SK-N-SH (cell line): ENCODE data around the gene MYLK2. TPM values are rescaled to one million over a fixed set of nuclear protein-coding genes. Genes with fewer than 3 reads are reported as not detected.

Experiments
- CTCF ChIA-PET: fragments of 300-600, 350-600 bp; formaldehyde crosslinking; extraction: SDS; loops from one replicate; lab custom pipeline; 2021; lab: Yijun Ruan, JAX
- POLR2A ChIA-PET: fragments of 350-600 bp; sonication (Branson Sonifier 250); formaldehyde crosslinking; extraction: SDS; loops from one replicate; lab custom pipeline; 2020; ENCODE audit warnings: antibody characterized with exemption, inconsistent platforms; lab: Yijun Ruan, JAX
- DNase-seq: peaks from one replicate; pipeline ENCODE4 v3.0.0; 2012
- H2AFZ ChIP-seq: fragments of 200-600 bp; sonication (generic); 2 replicates; pipeline ENCODE4 v1.8.1; 2016; ENCODE audit warnings: antibody characterized with exemption, mild to moderate bottlenecking, low read depth
- H3F3A ChIP-seq: fragments of 200-600 bp; sonication (generic); replicated peaks from 2 replicates; pipeline ENCODE3; 2016; ENCODE audit warnings: antibody characterized with exemption, mild to moderate bottlenecking; ENCODE audit not compliant: insufficient read depth
- H3K27ac ChIP-seq, 2 experiments: fragments of 200-500 bp in 1 of 2; fragments of 200-600 bp in 1 of 2; sonication (Bioruptor generic) in 1 of 2; sonication (generic), shearing (Covaris generic) in 1 of 2; 2 replicates each; pipeline versions ENCODE4 v1.5.1 to v1.6.1; 2014 to 2016; ENCODE audit warnings: low read depth in 2 of 2, inconsistent platforms in 1 of 2, low read length in 1 of 2, mild to moderate bottlenecking in 1 of 2, mixed read lengths in 1 of 2
- H3K27me3 ChIP-seq: fragments of 200-600 bp; sonication (generic), shearing (Covaris generic); 2 replicates; pipeline ENCODE4 v1.6.1; 2016; ENCODE audit warnings: mixed run types; ENCODE audit not compliant: insufficient read depth
- H3K36me3 ChIP-seq, 2 experiments: fragments of 200-500 bp in 1 of 2; fragments of 200-600 bp in 1 of 2; sonication (Bioruptor generic) in 1 of 2; sonication (generic) in 1 of 2; replicated peaks in 1 of 2; 2 replicates each; pipeline versions ENCODE3 to v1.5.1; 2014 to 2016; ENCODE audit warnings: low read length in 1 of 2, mild to moderate bottlenecking in 1 of 2; ENCODE audit not compliant: insufficient read depth in 2 of 2, control insufficient read depth in 1 of 2
- H3K4me1 ChIP-seq, 2 experiments: fragments of 200-500 bp in 1 of 2; fragments of 200-600 bp in 1 of 2; sonication (Bioruptor generic) in 1 of 2; sonication (generic), shearing (Covaris generic) in 1 of 2; 2 replicates each; pipeline versions ENCODE4 v1.5.1 to v1.6.1; 2014 to 2016; ENCODE audit warnings: low read depth in 1 of 2, low read length in 1 of 2, mixed run types in 1 of 2; ENCODE audit not compliant: insufficient read depth in 2 of 2, control insufficient read depth in 1 of 2
- H3K4me2 ChIP-seq: fragments of 200-600 bp; sonication (generic), shearing (Covaris generic); 2 replicates; pipeline ENCODE4 v1.6.1; 2017; ENCODE audit warnings: mixed run types
- H3K4me3 ChIP-seq, 2 experiments: fragments of 200-500 bp in 1 of 2; fragments of 200-600 bp in 1 of 2; sonication (Bioruptor generic) in 1 of 2; sonication (generic), shearing (Covaris generic) in 1 of 2; 2 replicates each; pipeline versions ENCODE4 v1.5.1 to v1.8.1; 2014 to 2016; ENCODE audit warnings: low read depth in 2 of 2, inconsistent platforms in 1 of 2, low read length in 1 of 2, mild to moderate bottlenecking in 1 of 2, mixed read lengths in 1 of 2, moderate library complexity in 1 of 2
- H3K79me2 ChIP-seq: fragments of 200-600 bp; sonication (generic); 2 replicates; pipeline ENCODE4 v1.8.1; 2017; ENCODE audit warnings: mild to moderate bottlenecking; ENCODE audit not compliant: insufficient read depth
- H3K9ac ChIP-seq: fragments of 200-600 bp; sonication (generic); 2 replicates; pipeline ENCODE4 v1.6.1; 2017; ENCODE audit warnings: mixed run types
- H3K9me2 ChIP-seq: fragments of 200-600 bp; sonication (generic); 2 replicates; pipeline ENCODE4 v1.6.1; 2017; ENCODE audit warnings: mixed run types
- H3K9me3 ChIP-seq: fragments of 200-600 bp; sonication (generic); 2 replicates; pipeline ENCODE4 v1.6.1; 2017; ENCODE audit warnings: mixed run types, mild to moderate bottlenecking, moderate library complexity
- H4K20me1 ChIP-seq: fragments of 200-600 bp; sonication (generic); 2 replicates; pipeline ENCODE4 v1.6.1; 2017; ENCODE audit warnings: mild to moderate bottlenecking, mixed run types; ENCODE audit not compliant: insufficient read depth
- FOSL2 ChIP-seq: IDR thresholded peaks from 2 replicates; pipeline ENCODE4 v1.4.0; 2012; ENCODE audit warnings: low read depth, mild to moderate bottlenecking, moderate library complexity, borderline replicate concordance
- FOXM1 ChIP-seq: IDR thresholded peaks from 2 replicates; pipeline ENCODE4 v1.4.0; 2012; ENCODE audit warnings: low read depth, mild to moderate bottlenecking
- GATA2 ChIP-seq: sonication (generic); formaldehyde crosslinking; IDR thresholded peaks from 2 replicates; pipeline ENCODE4 v1.5.0; 2020; ENCODE audit warnings: mild to moderate bottlenecking, missing genetic modification reagents
- MEF2A ChIP-seq: IDR thresholded peaks from 2 replicates; pipeline ENCODE4 v1.4.0; 2012; ENCODE audit warnings: low read depth, borderline replicate concordance
- NFIC ChIP-seq: IDR thresholded peaks from 2 replicates; pipeline ENCODE4 v1.4.0; 2012; ENCODE audit warnings: borderline replicate concordance
- POLR2AphosphoS5 ChIP-seq: IDR thresholded peaks from 2 replicates; pipeline ENCODE4 v1.6.1; 2012; ENCODE audit warnings: low read depth, low read length
- RXRA ChIP-seq: IDR thresholded peaks from 2 replicates; pipeline ENCODE4 v1.4.0; 2012; ENCODE audit warnings: low read depth, mild to moderate bottlenecking, borderline replicate concordance
- SMC3 ChIP-seq: IDR thresholded peaks from 2 replicates; pipeline ENCODE4 v1.6.1; 2012; ENCODE audit warnings: low read depth, low read length, improper control_type of control experiment
- TAF1 ChIP-seq: IDR thresholded peaks from 2 replicates; pipeline ENCODE4 v1.6.1; 2012; ENCODE audit warnings: low read depth, mild to moderate bottlenecking, low read length, moderate library complexity, borderline replicate concordance
- TCF12 ChIP-seq: IDR thresholded peaks from 2 replicates; pipeline ENCODE4 v1.4.0; 2012
- YY1 ChIP-seq: IDR thresholded peaks from 2 replicates; pipeline ENCODE4 v1.4.0; 2012; ENCODE audit warnings: low read depth, mild to moderate bottlenecking
- WGBS: methylation state at CpG from one replicate; pipeline ENCODE4 v1.1.6; 2017; ENCODE audit warnings: low lambda C conversion rate; 5-methylcytosine and 5-hydroxymethylcytosine counted together
- polyA plus RNA-seq, 3 experiments: library from polyadenylated mRNA; depleted of rRNA; stranded (reverse); fragments of >200 nt; gene quantifications; 2 replicates each; pipeline ENCODE4 v1.2.3, GENCODE V29; 2012
- TF ChIP-seq, protein P1 (sequence below): fragments of 200-600 bp; sonication (generic); IDR thresholded peaks from 2 replicates; pipeline ENCODE4 v1.6.1; 2017; ENCODE audit warnings: antibody characterized with exemption, mild to moderate bottlenecking, moderate library complexity
- TF ChIP-seq, protein P2 (sequence below): fragments of 150-350 bp; IDR thresholded peaks from 2 replicates; pipeline ENCODE4 v1.6.1; 2016; ENCODE audit warnings: mild to moderate bottlenecking, low read depth, low read length

Gene MYLK2
- polyA plus RNA-seq, 1 of the 3 experiments (the other 2 are of a cell fraction) = 0.21 TPM

GRCh38 chr20:31781945-31782344 is 37.2 kb upstream of the MYLK2 start:
- no peak overlapping the region for H3K27ac ChIP-seq
- 0 out of 4 replicates have a peak, but pooled peaks cover 0 to 8% of the 10 kb centered on the region in 2 experiments for H3K4me1 ChIP-seq
- POLR2A ChIA-PET = no interaction called here
- H3K9ac ChIP-seq = no peak overlapping the region
- no peak overlapping the region; the same call in 1 of the 2 replicates for H2AFZ ChIP-seq
- peaks cover 55 to 59% of the 10 kb centered on the region in 2 experiments for H3K36me3 ChIP-seq
- DNase-seq = no peak
- no peak overlapping the region for H3K4me2 ChIP-seq
- H4K20me1 ChIP-seq = no peaks in the 10 kb centered on the region
- no peaks in the 10 kb centered on the region for H3K9me2 ChIP-seq
- 100% methylated on average over 4 of the region's 4 CpGs for WGBS
- H3K4me3 ChIP-seq = no peak overlapping the region
- no peaks in the 10 kb centered on the region for H3K9me3 ChIP-seq
- peaks cover 41% of the 10 kb centered on the region; the same call in 1 of the 2 replicates for H3K79me2 ChIP-seq
- H3F3A ChIP-seq = peaks cover 11% of the 10 kb centered on the region
- CTCF ChIA-PET = interaction anchor here (0.7 to 1.4 kb wide), 3 partner anchors 22 to 169 kb away, joined by 3 to 4 read pairs (median 3); no protein-coding TSS in a partner anchor
- H3K27me3 ChIP-seq = no peaks in the 10 kb centered on the region
- TF ChIP-seq FOSL2 = no peak
- TF ChIP-seq TCF12 = no peak

GRCh38 chr20:31784354-31785044 is 34.7 kb upstream of the MYLK2 start:
- Histone ChIP-seq H3K9me2 (no peaks in the 10 kb centered on the region), H3K79me2 (peaks cover 48% of the 10 kb centered on the region; the same call in 1 of the 2 replicates), H4K20me1 (no peaks in the 10 kb centered on the region; the same call in 1 of the 2 replicates), H3K27ac (no peak overlapping the region), H3K4me1 (0 out of 4 replicates have a peak, but pooled peaks cover 0 to 8% of the 10 kb centered on the region in 2 experiments), H2AFZ (no peak overlapping the region), H3F3A (peaks cover 11% of the 10 kb centered on the region), H3K9me3 (no peaks in the 10 kb centered on the region), H3K9ac (no peak overlapping the region), H3K27me3 (no peaks in the 10 kb centered on the region), H3K4me3 (no peak overlapping the region), H3K4me2 (no peak overlapping the region), H3K36me3 (peaks cover 43 to 54% of the 10 kb centered on the region in 2 experiments)
- ChIA-PET CTCF (interaction anchor here (0.8 kb wide), 1 partner anchor 39 kb away, joined by 4 read pairs; no protein-coding TSS in a partner anchor), POLR2A (interaction anchor here (0.9 kb wide), 1 partner anchor 14 kb away, joined by 4 read pairs; no protein-coding TSS in a partner anchor)
- WGBS = 98% methylated on average over 7 of the region's 7 CpGs
- DNase-seq = no peak
- TF ChIP-seq RXRA (no peak), SMC3 (no peak), TAF1 (no peak), YY1 (no peak), MEF2A (no peak), FOSL2 (no peak), GATA2 (CRISPR knock-in tag) (no peak), POLR2AphosphoS5 (no peak), TCF12 (no peak), FOXM1 (no peak), NFIC (no peak)
- TF ChIP-seq, protein P1, sequence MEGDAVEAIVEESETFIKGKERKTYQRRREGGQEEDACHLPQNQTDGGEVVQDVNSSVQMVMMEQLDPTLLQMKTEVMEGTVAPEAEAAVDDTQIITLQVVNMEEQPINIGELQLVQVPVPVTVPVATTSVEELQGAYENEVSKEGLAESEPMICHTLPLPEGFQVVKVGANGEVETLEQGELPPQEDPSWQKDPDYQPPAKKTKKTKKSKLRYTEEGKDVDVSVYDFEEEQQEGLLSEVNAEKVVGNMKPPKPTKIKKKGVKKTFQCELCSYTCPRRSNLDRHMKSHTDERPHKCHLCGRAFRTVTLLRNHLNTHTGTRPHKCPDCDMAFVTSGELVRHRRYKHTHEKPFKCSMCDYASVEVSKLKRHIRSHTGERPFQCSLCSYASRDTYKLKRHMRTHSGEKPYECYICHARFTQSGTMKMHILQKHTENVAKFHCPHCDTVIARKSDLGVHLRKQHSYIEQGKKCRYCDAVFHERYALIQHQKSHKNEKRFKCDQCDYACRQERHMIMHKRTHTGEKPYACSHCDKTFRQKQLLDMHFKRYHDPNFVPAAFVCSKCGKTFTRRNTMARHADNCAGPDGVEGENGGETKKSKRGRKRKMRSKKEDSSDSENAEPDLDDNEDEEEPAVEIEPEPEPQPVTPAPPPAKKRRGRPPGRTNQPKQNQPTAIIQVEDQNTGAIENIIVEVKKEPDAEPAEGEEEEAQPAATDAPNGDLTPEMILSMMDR = no peak
- TF ChIP-seq, protein P2, sequence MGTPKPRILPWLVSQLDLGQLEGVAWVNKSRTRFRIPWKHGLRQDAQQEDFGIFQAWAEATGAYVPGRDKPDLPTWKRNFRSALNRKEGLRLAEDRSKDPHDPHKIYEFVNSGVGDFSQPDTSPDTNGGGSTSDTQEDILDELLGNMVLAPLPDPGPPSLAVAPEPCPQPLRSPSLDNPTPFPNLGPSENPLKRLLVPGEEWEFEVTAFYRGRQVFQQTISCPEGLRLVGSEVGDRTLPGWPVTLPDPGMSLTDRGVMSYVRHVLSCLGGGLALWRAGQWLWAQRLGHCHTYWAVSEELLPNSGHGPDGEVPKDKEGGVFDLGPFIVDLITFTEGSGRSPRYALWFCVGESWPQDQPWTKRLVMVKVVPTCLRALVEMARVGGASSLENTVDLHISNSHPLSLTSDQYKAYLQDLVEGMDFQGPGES = no peak
